NCI-H2227 treated with DMSO at 0.1 percent for 48 hours (cell line): Measurements from ENCODE around the gene KCNMA1.
A peak's percentile ranks its signal among the peaks of the same experiment; 100 is the strongest.
"Not testable (repeated sequence)": the region's sequence is repeated elsewhere in the genome, so short reads cannot be mapped to it uniquely, and the experiment has no call there.

Source experiments
- DNase-seq: peaks from one replicate; lab custom pipeline; 2025; lab: John Stamatoyannopoulos, UW

The KCNMA1 gene

DNA sequence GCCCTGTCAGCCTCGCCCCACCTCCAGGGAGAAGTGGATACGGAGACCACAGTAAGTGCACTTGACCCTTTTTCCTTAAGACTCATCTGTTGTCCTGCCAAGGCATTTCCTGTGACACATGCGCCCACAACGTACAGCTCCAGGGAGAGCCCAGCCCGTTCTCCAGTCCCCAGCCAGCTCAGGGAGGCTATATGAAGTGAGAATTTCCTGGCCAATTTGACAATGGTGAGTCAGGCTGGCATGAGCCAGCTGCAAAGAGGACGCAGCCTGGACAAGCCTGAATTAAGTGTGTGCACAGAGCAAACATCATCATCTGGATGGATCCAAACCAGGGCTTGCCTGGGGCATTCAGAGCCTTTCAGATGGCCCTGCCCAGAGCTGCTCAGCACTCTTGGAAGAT, 244.8 kb downstream of the KCNMA1 start:
- no peak for DNase-seq

DNA sequence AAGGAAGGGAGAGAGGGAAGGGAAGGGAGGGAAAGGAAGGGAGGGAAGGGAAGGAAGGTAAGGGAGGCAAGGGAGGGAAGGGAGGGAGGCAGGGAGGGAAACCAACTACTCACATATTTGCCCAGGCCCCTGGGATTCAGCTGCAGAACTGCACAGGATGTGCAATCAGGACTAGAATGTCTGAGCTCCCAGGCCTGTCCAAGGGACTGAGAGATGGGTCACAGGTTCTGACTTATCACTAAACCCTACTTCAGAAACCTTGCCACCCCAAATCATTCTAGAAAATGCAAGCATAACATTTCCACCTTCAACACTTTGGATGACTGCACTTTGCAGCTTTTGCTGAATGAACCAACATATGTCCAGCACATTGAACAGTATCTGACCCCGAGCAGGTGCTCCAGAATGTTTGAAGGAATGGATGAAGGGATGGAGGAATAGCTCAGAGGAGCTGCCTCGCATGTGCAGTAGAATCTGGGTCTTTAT, 245.3 kb downstream of the KCNMA1 start:
- DNase-seq: no peak

DNA sequence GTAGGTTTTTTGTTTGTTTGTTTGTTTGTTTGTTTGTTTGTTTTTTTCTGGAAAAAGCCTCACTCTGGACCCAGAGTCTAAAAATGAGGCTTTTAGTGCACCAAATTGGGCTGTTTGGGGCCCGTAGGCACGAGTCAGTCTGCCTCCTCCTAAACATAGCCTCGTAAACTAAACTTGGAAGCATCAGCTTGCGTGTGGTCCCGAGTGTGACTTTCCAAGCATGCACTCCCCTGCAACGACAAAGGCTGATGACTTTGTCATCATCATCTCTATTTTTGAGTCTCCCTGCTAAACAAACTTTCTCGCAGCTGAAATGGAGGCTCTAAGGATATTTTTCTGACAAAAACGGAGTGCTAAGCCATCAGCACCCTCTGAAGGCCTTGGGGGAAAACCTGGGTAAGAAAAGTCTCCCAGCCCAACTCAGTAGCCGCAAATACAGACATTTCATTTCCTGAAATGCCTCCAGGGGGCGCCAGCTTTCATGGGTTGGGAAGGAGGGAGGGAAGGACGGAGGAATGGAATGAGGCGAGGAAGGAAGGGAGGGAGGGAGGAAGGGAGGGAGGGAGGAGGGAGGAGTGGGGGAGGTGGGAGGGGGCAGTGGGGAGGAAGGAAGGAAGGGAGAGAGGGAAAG, 245.9 kb downstream of the KCNMA1 start:
- peak; percentile 23 for DNase-seq

DNA sequence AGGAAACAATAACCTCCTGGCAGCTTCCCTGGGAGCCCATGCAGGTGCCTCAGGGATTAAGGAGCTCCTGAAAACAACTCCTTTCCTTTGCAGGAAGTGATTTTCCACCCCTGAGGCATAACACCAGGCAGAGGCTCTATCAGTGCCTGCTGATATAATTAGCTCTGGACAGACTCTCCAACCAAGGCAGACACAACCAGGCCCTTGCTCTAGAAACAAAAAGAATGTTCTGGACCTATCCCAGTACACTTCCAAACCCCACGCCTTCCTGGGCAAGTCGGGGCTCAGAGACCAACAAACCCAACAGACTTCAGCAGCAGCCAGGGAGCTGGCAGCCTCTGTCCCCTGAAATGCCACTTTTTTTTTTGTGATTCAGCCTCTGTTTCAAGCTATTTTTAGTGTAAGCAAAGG, 247.1 kb downstream of the KCNMA1 start:
- DNase-seq: no peak

DNA sequence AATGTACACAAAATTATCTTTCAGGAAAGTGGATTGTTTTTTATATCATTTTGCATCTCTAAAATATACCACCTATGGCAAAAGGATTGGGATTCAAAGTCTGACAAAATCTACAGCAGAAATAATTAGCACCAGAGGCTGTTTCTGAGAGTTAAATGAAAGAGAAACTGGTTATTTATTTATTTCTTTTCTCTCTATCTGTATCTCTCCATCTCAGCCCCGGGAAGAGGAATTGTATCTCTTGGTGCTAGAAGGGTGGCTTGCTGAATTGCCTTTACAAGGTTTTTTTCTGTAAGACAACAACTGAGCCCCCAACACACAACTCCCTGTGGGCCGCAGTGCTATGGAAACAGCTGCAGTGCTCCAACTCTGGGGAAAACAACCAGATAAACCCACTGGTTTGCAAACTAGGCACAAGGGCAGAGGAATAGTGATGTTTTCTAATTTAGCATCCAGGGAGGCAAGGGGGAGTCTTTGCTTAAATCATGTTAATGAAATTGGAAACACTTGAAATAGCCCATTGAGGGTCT, 249.0 kb downstream of the KCNMA1 start:
- DNase-seq: no peak

DNA sequence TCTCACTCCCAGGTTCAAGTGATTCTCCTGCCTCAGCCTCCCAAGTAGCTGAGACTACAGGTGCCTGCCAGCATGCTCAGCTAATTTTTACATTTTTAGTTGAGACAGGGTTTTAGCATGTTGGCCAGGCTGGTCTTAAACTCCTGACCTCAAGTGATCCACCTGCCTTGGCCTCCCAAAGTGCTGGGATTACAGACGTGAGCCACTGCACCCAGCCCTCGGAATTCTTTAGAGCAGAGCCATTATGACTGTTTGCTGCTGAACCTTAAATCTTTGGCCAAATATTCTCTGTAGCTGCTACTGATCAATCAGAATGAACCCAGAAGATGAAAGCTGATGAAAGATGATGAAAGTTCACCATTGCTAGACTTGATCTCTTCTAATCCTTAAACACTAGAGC, 249.9 kb downstream of the KCNMA1 start:
- not testable (repeated sequence) for DNase-seq

DNA sequence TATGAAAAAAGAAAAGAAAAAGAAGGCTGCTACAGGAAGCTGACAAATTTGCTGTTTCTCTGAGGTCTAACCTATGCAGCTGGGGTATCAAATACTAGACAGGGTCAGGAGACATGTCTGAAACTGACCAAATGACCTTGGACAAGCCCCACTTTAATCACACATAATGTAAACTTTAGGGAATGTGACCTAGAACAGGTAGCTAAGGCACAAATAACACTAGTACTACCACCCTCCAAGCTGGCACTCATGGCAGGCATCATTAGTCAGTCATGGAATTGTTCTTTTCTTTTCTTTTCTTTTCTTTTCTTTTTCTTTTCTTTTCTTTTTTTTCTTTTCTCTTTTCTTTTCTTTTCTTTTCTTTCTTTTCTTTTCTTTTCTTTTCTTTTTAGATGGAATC, 250.4 kb downstream of the KCNMA1 start:
- DNase-seq: no peak

DNA sequence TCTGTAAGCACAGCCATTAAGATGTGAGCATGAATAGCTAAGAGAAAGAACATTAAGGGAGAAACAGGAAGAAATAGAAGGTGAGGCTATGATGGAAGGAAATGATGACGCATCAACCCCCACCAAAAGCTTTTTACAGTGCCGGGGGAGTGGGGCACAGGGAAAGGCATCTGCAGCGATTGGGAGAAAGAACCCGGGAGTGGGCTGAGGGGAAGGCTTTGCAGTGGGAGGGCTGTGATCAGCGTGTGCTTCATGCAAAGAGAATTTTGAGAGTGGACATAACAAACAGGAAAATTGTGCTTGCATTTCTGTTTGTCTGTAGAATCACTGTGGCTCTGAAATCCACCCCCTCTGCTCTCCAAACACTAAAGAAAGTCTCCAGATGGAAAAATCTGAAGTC, 250.8 kb downstream of the KCNMA1 start:
- no peak for DNase-seq

DNA sequence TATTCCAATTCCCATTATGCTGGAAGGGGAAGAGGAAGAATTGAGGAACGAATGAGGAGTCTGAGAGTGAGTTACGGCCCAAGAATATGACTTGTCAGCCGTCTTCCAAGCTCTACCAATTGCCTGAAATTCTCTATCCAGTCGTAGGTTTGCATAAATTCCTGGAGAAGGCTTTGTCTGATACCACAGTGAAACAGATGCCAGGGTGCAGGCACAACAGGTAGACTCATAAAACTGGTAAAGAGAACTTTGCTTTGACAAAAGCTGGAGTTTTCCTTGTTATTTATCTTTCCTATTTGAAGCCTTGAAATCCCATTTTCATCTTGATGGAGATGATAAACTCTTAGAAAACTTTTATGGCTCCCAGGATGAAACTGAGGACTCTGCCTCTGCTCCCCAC, 251.2 kb downstream of the KCNMA1 start:
- DNase-seq: no peak

DNA sequence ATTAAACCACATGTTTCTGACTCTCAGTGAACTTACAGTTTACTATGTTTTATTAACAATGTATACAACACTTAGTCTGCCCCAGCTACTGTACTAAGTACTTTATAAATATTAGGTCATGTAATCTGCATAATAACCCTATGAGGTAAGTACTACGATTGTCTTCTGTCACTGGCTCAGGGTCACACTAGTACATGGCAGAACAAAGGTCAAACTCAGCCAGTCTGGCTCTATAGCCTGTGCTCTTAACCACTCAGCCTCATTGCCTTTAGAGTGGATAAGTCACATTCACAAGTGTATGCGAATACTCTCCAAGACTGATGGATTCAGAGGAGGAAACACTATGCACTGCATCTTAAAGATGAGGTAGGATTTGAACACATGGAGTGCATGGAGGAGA, 252.3 kb downstream of the KCNMA1 start:
- DNase-seq: no peak

DNA sequence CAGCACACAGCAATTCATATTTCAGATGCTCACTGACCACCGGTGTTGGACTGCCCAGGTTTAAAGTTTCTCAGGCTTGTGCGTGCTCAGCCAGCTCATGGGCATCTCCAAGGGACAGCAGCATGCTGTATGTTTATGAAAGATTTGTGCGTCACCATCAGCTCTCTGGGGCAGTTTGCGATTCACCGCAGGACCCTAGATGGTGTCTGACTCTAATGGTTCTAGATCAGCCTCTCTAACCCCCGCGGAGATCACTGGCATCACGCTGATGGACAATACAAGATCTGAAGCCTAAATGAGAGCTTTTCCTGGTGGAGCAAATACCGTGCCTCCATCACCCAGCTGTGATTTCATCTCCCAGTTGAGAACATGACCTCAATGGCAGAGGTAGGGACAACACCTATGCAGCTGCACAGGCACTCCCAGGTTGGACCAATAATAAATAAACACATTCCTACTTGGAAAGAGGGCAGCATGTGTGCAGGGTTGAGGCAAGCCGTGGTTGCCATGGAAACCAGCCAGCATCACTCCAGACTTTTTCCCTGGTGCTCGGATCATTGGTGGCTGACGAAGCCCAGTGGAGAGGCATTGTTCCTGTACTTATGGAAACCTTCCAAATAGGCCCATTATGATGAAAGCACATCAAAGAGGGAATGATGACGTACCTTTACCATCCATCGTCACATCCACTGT, 253.6 kb downstream of the KCNMA1 start:
- DNase-seq: peak; percentile 26

DNA sequence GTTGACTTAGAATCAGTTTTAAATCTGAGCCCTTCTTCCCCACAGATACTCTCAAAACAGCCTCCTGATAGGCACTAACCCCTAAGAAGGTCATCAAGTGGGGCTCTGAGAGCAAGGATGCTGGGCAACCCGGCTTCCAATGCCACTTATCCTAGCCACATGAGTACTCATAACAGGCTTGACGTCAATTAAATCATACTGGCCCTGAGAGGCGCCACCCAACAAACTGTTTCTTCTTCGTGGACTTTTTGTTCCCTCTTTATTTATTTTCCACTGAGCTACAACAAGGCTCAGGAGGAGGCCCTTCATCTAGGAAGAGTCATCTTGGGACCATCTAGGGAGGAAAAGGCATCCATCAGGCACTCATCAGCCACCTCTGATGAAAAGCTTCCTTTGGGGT, 255.9 kb downstream of the KCNMA1 start:
- no peak for DNase-seq

DNA sequence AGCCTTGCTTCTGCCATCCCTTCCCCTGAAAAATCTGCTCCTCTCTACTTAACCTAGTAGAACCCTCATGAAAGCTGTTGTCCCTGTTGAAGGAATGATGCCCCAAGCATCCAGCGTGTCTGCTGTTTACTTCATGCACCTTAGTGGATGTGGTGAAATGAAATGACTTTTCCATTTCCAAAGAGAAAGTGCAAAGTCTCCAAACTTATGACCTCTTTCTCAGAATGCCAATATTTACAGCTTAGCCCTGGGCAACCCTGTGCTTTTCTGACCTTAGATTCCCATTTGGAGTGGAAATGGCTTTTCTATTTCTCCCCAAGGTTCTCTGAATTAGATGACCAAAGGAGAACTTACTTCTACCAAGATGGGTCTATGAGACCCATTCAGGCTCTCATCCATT, 256.9 kb downstream of the KCNMA1 start:
- DNase-seq: no peak

DNA sequence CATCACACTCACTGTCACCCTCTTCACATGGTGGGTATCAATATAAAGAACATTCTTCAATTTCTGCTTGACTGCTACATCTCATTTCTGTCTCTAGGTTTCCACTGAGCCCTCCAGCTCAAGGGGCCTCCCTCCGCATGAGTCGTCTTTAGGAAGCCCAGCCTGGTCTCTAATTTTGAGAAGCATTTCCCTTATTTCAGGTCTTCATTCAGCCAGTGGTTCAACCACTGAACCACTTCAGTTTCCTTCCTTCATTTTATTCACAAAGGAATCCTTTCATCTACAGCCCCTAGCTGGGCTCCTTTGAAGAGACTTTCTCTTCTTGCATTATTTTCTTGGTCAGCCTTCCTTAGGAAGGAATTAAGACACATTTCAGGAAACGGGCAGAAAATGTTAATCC, 257.4 kb downstream of the KCNMA1 start:
- DNase-seq: no peak

DNA sequence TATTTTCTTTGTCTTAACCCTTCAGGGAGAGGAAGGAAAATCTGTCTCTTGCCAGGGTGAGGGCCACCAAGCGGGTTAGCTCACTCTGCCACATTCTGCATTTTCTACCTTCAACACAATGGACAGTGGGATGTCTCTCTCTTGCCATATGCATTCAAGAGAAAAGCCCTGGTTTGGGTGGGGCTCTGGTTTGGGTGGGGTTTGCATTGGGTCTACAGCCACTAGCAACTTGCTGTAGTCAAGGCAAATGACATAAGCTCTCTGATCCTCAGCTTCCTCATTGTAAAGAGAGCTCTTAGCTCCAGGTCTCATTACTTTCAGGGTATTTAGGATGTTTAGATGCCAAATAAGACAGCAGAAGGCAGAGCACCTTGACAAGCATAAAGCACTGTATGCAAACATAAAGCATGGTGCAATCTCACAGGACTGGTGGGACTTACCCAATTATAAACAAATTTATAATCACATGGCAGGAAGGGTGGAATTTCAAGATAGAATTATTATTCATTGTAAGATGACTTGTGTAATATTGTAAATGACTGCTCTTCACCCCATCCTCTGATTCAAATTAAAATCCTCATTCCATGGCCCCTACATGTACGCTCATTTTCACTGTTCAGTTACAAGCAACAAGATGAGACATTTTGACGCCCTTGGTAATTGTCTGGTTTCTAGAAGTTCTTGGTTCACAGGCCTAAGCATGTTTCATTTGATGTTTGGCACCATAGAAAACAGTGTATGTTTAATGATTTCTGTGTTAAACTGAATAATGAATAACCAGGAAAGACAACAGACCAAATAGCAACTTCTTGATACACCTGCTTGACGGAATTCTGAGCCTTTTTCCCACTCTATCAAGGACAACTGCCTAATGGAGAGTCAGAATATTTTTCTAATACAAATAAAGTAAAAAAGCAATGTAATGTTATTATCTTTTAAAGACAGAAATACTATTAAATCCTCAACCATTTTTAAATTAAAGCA, 258.9 kb downstream of the KCNMA1 start:
- DNase-seq: no peak

DNA sequence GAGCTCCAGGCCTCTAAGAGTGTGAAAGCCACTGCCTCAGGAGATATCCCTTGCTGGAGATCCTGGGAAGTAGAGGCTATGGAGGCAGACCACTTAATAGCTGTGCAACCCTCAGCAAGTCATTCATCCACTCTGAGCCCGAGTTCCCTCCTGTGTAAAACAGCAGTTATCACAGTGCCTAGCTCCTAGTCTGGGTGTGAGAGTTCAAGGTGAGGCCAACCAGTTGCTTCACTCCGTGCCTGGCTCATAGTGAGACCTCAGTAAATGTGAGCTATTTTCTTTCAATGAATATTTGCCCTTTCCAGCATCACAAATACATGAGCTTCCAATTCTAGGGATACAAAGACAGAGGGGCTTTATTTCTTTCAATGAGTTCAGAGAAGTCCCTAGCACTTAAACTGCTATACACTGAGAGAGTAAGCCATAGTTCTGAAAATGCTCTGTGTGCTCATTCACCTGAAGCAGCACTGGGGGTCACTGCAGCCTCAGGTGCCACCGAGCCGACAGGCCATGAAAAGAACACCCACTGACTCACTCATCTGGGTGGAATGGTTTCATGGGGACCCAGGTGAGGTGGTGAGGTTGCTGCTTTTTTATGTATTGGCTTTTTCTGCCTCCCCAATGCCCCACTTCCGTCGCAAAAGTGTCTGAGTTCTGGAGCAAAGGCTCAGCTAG, 259.8 kb downstream of the KCNMA1 start:
- no peak for DNase-seq

DNA sequence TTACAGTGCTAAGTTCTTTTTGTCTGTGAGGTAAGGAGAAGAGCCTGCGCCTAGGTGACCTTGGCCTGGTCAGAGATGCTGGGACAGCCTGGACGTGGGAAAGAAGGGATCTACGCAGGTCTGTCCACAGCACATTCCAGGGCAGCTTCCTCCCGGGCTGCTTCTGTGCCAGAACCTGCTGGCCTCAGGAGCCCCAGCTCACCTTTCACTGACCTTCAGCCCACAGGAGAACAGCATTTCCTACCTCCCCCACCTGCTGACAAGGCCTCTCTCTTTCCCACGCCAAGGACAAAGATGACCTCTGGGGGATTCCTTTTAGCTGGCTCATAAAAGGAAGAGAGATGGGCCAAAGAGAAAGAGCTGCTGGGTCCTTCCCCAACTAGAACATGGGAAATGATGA, 260.6 kb downstream of the KCNMA1 start:
- DNase-seq: no peak

DNA sequence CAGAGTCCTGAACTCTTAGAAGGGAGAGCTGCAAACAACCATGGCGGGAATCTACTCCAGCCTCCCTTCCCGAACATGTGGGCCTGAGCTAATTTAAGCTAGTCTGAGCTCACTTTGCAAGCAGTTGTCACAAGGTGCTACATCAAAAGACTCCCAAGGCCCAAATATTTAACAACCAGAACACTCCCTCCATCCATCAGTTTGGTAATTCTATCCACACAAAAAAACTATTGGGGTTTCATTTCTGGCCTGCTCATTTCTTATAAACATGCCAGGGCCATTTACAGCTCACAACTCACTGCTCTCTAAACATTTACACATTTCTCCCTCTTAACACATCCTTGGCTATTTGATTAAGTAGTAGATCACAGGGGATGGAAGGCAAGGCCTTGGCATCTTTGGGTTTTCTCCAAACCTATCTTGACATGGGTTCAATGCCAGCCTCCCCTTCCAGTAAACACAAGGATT, 263.4 kb downstream of the KCNMA1 start:
- DNase-seq: no peak

DNA sequence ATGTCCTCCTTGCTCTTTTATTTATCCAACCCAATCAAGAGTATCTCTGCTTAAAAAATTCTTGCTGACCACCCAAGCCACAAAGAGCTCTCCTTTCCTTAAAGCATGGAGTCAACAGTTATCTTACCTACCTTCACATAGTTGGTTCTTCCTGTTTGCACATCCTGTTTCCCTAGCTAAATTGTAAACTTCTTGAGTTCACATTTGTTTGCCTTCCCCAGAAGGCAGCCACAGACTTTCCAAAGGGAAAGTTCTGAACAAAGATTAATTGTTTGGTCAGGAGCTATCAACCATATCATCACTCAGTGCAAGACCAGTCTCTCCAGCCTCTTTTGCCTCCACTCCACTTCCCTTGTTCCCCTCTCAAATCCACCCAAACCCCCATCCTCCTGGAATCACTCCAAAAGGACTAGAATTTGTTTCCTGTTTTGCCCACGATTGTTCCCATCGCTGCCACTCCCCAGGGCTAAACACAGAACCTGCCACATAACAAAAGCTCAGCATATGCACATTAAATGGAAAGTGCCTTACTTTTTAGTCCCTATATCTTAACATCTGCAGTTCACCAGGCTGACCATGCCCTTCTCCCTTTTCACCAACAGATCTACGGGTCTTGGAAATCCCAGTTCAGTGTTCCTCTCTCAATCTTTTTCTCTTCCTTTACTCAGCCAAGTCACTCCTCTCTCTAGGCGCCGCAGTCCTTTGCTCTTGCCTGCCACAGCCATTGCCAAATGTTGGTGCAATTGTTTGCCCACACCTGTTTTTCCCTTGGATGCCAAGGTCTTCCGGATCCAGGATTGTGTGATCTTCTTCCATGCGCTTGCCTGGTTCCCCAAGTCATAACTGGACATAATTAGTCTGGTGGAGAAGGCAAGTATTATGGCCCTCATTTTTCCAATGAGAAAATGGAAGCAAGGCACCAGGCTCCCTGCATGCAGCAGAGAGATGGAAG, 265.5 kb downstream of the KCNMA1 start:
- no peak for DNase-seq

DNA sequence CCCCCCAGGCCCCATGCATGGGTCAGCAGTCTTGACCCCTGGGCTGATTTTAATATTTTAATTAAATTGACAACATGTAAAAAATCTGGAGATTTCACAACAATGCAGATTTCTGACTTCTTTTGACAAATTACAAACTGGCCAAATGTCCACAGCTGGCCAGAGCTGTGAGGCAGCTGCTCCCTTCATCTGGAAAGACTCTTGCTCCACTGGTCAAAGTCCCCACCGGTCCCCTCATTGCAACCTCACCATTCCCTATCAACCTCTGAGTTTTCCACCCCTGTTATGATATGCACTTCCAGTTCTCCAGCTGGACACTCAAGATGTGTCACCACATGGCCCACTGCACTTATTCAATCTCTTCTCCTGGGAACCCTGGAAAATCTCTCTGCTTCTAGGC, 266.2 kb downstream of the KCNMA1 start:
- no peak for DNase-seq

DNA sequence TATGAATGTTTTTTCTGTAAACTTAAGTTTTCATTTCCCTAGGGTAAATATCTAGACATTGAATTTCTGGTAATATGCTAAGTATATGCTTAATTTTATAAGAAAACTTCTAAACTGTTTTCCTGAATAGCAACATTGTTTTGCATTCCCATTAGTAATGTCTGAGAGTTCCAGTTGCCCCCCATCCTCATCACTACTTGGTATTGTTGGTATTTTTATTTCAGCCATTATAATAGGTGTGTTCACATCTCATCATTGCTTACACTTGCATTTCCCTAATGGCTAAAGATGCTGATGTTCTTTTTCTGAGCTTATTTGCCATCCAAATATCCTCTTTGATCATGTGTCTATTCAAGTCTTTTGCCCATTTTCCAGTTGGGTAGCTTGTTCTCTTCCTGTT, 269.6 kb downstream of the KCNMA1 start:
- no peak for DNase-seq
